OCI-LY1 (cell line): ENCODE data around the gene NDUFS1.
"Not testable (repeated sequence)": the region's sequence is repeated elsewhere in the genome, so short reads cannot be mapped to it uniquely, and the experiment has no call there.

Source experiments
- H2AFZ ChIP-seq: fragments of 200-600 bp; sonication (generic), shearing (Covaris generic); 2 replicates; pipeline ENCODE4 v1.6.0; 2014; ENCODE audit warnings: antibody characterized with exemption, mild to moderate bottlenecking, low read length
- H3F3A ChIP-seq: fragments of 200-600 bp; sonication (generic), shearing (Covaris generic); 2 replicates; pipeline ENCODE4 v1.6.0; 2014; ENCODE audit warnings: mild to moderate bottlenecking, antibody characterized with exemption, low read length, moderate library complexity; ENCODE audit not compliant: insufficient read depth
- H3K27ac ChIP-seq: fragments of 200-600 bp; sonication (generic); 2 replicates; pipeline ENCODE4 v1.5.1; 2014; ENCODE audit warnings: low read length, mixed run types, mild to moderate bottlenecking, low read depth; ENCODE audit not compliant: poor library complexity, severe bottlenecking
- H3K27me3 ChIP-seq: fragments of 200-600 bp; sonication (generic); 2 replicates; pipeline ENCODE4 v1.6.0; 2014; ENCODE audit warnings: antibody characterized with exemption, mild to moderate bottlenecking, low read length, moderate library complexity; ENCODE audit not compliant: insufficient read depth
- H3K36me3 ChIP-seq: fragments of 200-600 bp; sonication (generic); 2 replicates; pipeline ENCODE4 v1.6.1; 2014; ENCODE audit warnings: mild to moderate bottlenecking, antibody characterized with exemption, low read length, moderate library complexity, mixed read lengths; ENCODE audit not compliant: insufficient read depth
- H3K4me1 ChIP-seq: fragments of 200-600 bp; sonication (generic); 2 replicates; pipeline ENCODE4 v1.5.1; 2014; ENCODE audit warnings: mild to moderate bottlenecking, low read length, moderate library complexity; ENCODE audit not compliant: insufficient read depth, severe bottlenecking
- H3K4me2 ChIP-seq: fragments of 200-600 bp; sonication (generic), shearing (Covaris generic); 2 replicates; pipeline ENCODE4 v1.6.1; 2014; ENCODE audit warnings: low read length
- H3K4me3 ChIP-seq: fragments of 200-600 bp; sonication (generic); 2 replicates; pipeline ENCODE4 v1.5.1; 2014; ENCODE audit warnings: low read length, low read depth, mild to moderate bottlenecking, mixed read lengths; ENCODE audit not compliant: poor library complexity, severe bottlenecking
- H3K79me2 ChIP-seq: fragments of 200-600 bp; shearing (Covaris generic); 2 replicates; pipeline ENCODE4 v1.6.1; 2016; ENCODE audit warnings: mixed run types, low read length, mixed read lengths; ENCODE audit not compliant: insufficient read depth
- H3K9ac ChIP-seq: fragments of 200-600 bp; sonication (generic), shearing (Covaris generic); 2 replicates; pipeline ENCODE4 v1.6.1; 2014; ENCODE audit warnings: mild to moderate bottlenecking, low read length, mixed read lengths
- H3K9me2 ChIP-seq: fragments of 200-600 bp; sonication (generic), shearing (Covaris generic); 2 replicates; pipeline ENCODE4 v1.6.1; 2014; ENCODE audit warnings: low read depth, mild to moderate bottlenecking, low read length, mixed read lengths
- H3K9me3 ChIP-seq: fragments of 200-600 bp; shearing (Covaris generic); 2 replicates; pipeline ENCODE4 v1.6.1; 2014; ENCODE audit warnings: low read length, mixed read lengths
- H4K20me1 ChIP-seq: fragments of 200-600 bp; sonication (generic), shearing (Covaris generic); 2 replicates; pipeline ENCODE4 v1.6.0; 2016; ENCODE audit warnings: mild to moderate bottlenecking, low read length; ENCODE audit not compliant: insufficient read depth
- CTCF ChIP-seq: fragments of 200-600 bp; sonication (generic), shearing (Covaris generic); IDR thresholded peaks from 2 replicates; pipeline ENCODE4 v1.5.1; 2017; ENCODE audit warnings: mild to moderate bottlenecking, antibody characterized with exemption, low read length, moderate library complexity, mixed read lengths
- EZH2 ChIP-seq: fragments of 200-600 bp; sonication (generic), shearing (Covaris generic); IDR thresholded peaks from 2 replicates; pipeline ENCODE4 v1.8.0; 2017; ENCODE audit warnings: borderline replicate concordance, mixed run types, mild to moderate bottlenecking, antibody characterized with exemption, low read length, moderate library complexity, mixed read lengths

NDUFS1 gene

GRCh38 chr2:206164261-206164862 is 5.1 kb upstream of the NDUFS1 start:
- Histone ChIP-seq H3K4me1 (peaks cover 21% of the 10 kb centered on the region), H3K9me3 (no peaks in the 10 kb centered on the region), H3K36me3 (peaks cover 46% of the 10 kb centered on the region), H3K79me2 (peaks cover 14% of the 10 kb centered on the region), H3K9me2 (no peaks in the 10 kb centered on the region), H4K20me1 (no peaks in the 10 kb centered on the region), H3K9ac (no peak overlapping the region), H3K4me3 (no peak overlapping the region), H3K27me3 (no peaks in the 10 kb centered on the region), H3K27ac (no peak overlapping the region), H2AFZ (no peak overlapping the region), H3K4me2 (no peak overlapping the region), H3F3A (0 out of 2 replicates have a peak, but pooled peaks cover 2% of the 10 kb centered on the region)
- TF ChIP-seq EZH2 (no peak), CTCF (peak; percentile 81)

GRCh38 chr2:206163251-206163880 is 4.1 kb upstream of the NDUFS1 start:
- Histone ChIP-seq H3K4me2 (no peak overlapping the region), H4K20me1 (no peaks in the 10 kb centered on the region), H3K27me3 (no peaks in the 10 kb centered on the region), H2AFZ (no peak overlapping the region), H3K9me3 (no peaks in the 10 kb centered on the region), H3K4me1 (peaks cover 21% of the 10 kb centered on the region), H3K9me2 (no peaks in the 10 kb centered on the region), H3F3A (0 out of 2 replicates have a peak, but pooled peaks cover 2% of the 10 kb centered on the region), H3K36me3 (peaks cover 46% of the 10 kb centered on the region), H3K27ac (no peak overlapping the region), H3K79me2 (peaks cover 22% of the 10 kb centered on the region), H3K4me3 (no peak overlapping the region), H3K9ac (no peak overlapping the region)
- no peak for TF ChIP-seq EZH2
- no peak for TF ChIP-seq CTCF

GRCh38 chr2:206162401-206162800 is 3.2 kb upstream of the NDUFS1 start:
- Histone ChIP-seq H3K36me3 (peaks cover 50% of the 10 kb centered on the region), H3K4me1 (peaks cover 30% of the 10 kb centered on the region), H3K79me2 (peaks cover 32% of the 10 kb centered on the region)
- H4K20me1 ChIP-seq, H3K4me3 ChIP-seq, H3K27me3 ChIP-seq, H2AFZ ChIP-seq, H3K9me2 ChIP-seq, H3K4me2 ChIP-seq, H3K9me3 ChIP-seq, H3F3A ChIP-seq, H3K9ac ChIP-seq, H3K27ac ChIP-seq: not testable (repeated sequence)

- no peaks in the 10 kb centered on the region for H3K9me3 ChIP-seq
- H3K27me3 ChIP-seq = no peaks in the 10 kb centered on the region
- peaks cover 45% of the 10 kb centered on the region for H3K79me2 ChIP-seq
- H3K4me3 ChIP-seq = peak overlapping the region; percentile 88
- no peaks in the 10 kb centered on the region for H3K9me2 ChIP-seq
- peak overlapping the region; percentile 94 for H3K4me2 ChIP-seq
- no peak overlapping the region for H2AFZ ChIP-seq
- H3K27ac ChIP-seq = peak overlapping the region; percentile 67
- peak overlapping the region; percentile 96 for H3K9ac ChIP-seq
- peaks cover 34% of the 10 kb centered on the region for H3K4me1 ChIP-seq
- no peaks in the 10 kb centered on the region for H4K20me1 ChIP-seq
- peaks cover 63% of the 10 kb centered on the region for H3K36me3 ChIP-seq
- H3F3A ChIP-seq = 0 out of 2 replicates have a peak, but pooled peaks cover 2% of the 10 kb centered on the region
- no peak for TF ChIP-seq EZH2
- no peak for TF ChIP-seq CTCF
Measured at GRCh38 chr2:206160807-206161179, 1.5 kb upstream of the NDUFS1 start.
